ENCODE measurements around the gene CCBE1.

The CCBE1 gene

DNA sequence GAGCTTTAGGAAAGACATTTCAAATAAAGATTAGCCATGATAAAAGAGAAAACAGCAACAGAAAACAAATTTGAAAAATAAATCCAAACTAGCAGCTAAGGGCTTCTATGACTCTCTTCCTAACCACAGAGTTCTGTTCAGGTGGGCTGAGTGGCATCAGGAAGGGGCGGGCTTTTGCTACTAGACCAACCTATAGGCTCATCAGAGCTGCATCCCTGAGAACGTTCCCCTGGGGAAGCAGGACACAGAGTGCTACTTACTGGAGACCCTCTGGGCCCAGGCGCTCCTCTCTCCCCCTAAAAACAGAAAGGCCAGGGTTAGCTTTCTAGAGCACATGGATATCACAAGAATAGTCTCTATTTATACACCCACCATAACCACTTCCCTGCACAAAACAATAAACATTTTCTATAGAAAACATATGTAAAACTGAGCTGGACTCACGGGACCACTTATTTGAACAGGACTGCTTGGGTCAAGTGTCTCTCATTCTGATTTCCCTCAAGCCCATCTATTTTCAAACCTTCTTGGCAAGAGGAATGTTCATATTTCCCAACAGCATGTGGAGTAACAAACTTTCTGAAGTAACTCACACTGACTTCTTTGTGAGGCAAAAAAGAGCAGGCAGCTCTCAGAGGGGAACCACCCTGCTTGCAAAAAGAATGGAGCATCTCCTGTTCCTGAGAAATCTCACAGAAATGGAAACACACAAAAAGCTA, 259.2 kb downstream of the CCBE1 start:
- DNase-seq: no peak

DNA sequence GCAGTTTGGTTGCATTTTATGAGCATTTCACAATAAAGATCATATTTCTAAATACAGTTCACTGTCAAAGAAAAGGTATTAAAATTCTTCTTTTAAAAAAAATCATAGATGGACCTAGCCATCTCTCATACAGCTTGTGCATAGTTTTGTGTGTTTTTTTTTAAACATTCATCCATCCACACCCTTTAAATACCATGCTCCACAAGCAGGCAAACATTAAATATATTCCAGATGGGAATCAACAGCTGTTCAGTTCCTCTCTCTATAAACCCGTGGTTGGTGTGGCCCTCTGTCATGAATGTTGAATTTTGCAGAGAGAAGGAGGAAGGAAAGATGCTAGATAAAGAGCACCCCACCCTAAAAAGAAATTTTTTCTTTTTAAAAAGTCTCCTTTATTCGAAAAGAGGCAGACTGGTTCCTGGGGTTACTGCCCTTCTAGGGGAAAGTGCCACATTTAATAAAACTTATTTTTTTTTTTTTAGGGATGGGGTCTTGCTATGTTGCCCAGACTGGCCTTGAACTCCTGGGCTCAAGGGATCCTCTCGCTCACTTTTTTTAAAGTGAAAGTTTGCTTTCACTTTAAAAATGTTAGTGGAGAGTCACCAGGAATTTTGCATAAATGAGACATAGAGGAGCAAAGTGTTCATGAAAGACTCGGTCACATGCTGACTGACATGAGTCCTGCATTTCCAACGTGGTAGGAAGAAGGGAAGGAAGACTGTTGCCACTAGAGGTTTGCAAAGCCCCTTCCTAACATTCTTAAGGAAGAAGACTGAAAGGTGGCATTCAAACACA, 264.2 kb downstream of the CCBE1 start:
- no peak for DNase-seq

DNA sequence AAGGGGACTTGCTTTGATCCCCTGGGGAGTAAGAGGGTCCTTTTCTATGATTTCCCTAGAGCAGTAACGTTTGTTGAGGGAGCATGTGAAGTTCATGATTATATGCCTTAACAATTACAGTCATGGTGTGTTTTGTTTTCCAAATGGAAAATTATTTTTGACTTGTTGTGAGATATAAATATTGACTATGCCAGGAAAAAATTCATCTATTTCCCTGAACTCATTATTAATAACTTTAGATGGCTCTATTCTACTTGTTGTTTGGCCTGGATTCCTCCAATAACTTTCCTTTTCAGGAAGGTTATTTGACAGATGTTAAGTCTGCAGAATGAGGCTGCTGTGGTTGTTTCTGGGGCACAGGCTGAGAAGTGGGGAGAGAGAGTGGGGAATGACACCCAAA, 266.1 kb downstream of the CCBE1 start:
- DNase-seq: no peak

DNA sequence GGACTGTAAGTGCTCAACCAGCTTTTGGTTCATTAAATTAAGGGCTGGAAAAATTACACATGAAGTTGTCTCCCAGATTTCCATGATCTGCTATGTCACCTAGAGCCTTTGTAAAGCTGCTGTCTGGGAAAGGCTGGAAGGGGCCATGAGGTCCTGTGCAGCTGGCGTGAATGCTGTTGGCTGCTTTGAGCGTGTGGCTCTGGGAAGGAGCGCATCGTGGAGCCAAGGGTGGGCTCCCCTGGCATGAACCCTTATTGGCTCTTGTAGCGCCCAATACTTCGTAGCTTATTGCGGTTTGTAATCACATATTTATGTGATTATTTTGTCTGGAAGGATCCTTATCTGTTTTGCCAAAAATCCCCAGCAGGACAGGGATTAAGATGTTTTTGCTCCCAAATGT, 267.6 kb downstream of the CCBE1 start:
- no peak for DNase-seq

DNA sequence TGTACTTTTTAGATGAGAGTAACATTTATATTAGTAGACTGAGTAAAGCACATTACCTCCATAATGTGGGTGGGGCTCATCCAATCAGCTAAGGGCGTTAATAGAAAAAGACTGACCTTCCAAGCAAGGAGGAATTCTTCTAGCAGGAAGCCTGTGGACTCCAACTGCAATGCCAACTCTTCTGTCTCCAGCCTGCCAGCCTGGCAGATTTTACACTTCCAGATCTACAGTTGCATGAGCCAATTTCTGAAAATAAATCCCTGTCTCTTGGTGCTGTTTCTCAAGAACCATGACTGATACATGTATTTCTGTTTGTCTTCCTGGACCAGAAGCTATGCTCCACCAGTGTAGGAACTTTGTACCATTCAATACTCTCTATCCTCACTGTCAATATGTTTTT, 269.2 kb downstream of the CCBE1 start:
- no peak for DNase-seq

DNA sequence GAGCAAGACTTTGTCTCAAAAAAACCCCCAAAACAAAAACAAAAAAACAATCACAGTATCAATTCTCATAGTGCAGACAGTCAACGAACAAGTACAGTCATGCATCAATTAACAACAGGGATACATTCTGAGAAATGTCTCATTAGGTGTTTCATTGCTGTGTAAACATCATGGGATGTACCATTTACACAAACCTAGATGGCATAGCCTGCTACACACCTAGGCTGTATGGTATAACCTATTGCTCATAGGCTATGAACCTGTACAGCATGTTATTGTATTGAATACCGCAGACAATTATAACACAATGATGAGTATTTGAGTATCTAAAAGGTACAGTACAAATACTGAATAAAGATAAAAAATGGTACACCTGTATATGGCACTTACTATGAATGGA, 270.4 kb downstream of the CCBE1 start:
- DNase-seq: no peak

DNA sequence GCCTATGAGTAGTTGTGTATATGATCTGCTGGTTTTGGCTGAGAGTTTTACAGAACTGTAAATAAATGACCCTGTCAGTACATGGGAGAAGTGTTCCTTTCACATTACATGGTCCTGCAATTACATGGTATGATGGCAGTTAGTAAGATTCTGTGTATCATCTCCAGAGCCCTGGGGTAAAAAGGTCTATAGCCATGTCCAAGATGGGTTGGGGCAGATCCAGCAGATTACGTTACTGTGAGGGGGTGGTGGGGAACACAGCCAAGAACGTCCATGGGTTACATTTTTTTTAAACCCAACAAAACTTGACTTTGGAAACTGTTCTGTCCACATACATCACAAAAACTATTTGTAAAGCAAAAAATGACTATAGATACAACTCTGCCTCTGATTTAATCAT, 274.0 kb downstream of the CCBE1 start:
- no peak for DNase-seq

DNA sequence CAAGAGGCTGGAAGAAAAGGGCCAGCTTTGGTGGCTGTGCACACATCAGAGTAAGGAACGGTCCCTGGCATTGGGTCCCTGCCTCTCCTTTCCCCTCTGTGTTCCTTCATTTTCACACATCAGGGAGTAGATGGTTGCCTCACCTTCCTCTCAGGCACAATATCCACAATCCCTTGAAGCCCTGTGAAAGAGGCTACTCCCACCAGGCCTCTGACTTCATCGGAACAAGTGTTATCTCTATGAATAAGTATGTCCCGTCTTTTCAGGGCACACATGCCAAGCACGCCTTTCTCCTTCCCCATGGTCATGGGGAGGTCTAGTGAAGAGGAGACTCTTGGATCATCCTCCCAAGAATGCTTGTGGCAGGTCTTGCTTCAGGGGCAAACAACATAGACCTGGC, 277.0 kb downstream of the CCBE1 start:
- DNase-seq: no peak

DNA sequence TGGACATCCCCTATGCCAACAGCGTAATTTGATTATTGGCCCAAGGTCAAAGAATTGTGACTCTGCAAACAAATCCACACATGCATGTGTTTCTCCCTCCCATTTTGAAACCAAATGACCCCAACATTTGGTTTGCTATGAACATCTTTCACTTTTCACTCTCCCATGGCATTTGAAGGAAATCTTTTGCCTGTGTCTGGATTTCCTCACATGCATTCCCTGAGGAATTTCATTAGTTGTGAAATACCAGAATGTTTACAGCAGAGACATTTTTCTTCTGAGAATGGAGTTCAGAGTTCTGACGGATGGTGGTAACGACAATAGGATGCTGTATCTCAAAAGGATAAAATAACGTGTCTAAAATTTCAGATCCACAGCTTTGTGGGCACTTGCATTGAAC, 277.8 kb downstream of the CCBE1 start:
- no peak for DNase-seq

DNA sequence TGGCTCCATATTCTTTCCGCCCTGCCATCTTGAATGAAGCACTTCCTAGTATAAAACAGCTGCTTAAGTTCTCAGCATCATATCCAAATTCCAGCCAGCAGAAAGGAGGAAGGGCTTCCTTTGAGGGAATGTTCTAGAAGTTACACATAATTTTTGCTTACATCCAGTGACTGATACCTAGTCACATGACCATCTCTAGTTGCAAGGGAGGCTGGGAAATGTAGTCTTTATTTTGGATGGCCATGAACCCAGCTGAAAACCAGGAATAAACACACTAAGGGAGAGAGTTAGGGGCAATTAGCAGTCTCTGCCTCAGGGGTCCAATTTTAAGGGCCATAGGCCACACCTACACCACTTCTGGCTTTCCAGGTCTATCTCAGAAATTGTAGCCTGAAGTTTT, 280.4 kb downstream of the CCBE1 start:
- DNase-seq: no peak

DNA sequence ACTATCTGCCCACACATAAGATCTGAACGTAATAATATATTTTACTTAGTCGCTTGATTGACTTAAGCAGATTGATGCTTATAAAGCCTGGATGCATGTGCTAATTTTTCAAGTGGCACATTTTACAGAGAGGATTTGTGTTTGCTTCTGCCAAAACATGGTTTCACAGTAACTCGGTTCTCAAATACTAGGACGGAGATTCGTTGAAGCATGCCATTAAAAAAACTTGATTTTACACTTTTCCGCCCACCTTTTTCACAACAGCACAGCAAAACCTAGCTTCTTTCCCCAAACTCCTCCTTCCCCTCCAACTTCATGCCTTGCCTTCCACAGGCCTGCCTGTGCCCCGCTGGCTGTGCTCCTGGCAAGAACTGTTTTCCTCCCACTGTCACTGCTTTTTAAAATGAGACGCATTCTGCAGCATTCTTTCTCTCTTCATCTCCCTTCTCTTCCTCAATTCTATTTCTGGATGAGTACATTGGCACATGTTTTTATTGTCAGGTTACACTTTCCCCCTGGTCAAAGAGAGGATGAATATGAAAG, 283.0 kb downstream of the CCBE1 start:
- DNase-seq: no peak

DNA sequence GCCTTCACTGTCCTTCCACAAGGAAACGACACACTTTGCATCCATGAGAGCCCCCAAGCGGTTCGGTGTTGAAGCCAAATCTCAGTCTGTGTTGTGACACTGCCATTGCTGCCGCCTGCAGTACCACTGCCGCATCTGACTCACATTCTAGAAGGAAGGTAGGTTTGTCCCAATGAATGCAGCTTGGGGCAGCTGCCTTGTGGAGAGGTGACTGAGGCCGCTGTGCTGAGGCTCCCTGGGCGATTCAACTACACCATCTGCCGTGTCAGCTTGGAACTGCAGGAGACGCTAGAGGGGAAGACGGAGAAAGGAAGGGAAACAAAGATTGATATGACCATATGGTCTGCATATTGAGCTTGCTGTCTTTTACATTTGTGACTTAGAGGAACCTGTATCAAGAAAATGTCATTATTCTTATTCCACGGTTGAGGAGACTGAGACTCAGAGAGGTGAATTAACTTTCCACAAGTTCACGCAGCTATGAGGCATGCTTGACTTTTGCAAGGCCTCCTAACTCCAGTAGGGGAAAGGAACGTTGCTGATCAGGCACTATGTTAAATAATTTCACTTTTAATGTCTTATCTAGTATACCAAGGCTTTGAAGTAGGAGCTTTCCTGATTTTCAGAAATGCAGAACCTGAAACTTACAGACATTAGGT, 294.7 kb downstream of the CCBE1 start:
- DNase-seq: peak; percentile 59 to 70

DNA sequence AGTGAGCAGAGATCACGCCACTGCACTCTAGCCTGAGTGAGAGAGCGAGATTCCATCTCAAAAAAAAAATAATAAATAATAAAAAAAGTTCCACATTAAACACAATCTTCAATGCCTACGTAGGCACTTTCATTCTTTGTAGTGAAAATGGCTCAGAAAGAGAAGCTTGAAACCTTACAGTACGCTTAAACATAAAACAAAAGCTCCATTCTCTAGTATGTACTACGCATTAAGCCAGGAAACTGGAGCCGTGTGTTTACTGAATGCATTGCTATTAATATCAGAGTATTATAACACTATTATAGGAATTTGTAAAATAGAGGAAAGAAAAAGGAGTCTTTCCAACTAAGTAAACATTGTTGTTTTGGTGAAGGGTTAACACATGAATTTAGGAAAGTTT, 296.8 kb downstream of the CCBE1 start:
- no peak for DNase-seq

DNA sequence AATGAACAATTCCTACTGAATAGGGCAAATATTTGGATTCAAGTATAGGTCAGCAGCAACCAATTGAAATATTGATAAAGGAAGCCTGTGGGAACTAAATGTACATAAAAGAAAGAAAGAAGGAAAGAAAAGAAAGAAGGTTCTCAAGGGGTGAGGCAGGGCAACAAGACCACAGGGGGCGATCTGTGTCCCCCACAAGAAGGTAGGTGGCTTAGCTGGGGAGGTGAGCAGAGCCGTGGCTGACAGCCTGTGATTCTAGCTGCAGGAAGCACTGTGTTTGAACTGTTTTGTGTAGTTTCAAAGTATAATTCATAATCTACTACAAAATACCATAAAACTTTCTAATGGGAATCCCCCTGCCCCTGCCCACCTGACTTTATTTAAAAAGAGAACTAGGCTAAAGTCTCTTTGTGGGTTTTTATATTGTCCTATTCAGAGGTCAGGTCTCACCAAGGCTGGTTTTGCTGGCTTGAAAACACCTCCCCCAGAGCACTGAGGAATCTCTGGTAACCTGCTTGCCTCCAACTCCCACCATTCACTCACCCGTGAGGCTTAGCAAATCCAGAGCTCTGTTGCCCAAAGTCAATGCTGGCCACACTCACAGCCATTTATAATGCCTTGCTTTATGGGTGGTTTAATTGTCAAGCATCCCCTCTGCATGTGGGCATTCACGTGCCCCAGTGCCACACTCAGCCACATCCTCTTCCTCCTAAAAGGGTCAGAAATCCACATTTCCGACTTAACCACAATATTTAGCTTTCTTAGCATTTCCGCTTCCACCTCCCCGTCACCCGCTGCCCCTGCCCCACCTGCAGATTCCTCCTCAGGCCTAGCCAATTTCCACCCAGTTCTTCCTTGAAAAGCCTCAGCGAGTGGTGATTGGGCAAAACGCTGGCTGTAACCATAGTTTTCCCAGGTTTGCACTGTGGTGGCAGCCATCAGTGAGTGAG, 301.7 kb downstream of the CCBE1 start:
- no peak for DNase-seq

DNA sequence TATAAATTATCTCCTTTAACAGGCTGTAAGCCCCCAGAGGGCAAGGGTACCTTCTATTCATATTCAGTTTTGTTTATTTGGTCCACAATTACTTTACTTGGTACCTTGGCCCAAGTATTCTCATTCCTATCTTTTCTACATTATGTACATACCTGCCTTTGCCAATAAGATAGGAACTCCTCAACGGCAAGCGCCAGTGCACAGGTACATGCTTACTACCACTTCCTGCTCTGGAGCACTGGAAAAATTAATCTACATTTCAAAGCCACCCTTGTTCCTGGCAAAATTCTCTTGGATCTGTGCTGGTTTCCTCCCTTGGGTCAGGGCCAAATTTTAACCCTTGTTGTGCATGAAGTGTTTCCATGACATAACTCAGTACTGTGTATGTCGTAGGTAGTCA, 303.8 kb downstream of the CCBE1 start:
- no peak for DNase-seq

DNA sequence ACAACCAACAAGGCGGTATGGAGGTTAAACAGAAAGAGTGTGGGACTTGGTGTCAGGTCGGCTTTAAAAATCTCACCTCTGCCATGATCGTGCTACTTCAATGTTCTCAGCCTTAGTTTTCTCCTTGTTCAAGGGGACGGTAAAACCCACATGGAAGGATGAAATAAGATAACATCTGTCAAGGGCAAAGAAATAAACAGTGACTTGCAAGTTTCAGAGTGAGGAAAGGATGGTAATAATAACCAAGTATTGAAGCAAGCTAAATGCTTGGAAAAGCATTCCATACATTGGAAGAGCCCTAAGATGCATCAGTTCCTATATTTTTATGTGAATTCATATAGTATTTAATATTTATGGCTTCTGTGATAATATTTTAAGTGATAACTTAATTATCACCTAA, 308.4 kb downstream of the CCBE1 start:
- DNase-seq: no peak

DNA sequence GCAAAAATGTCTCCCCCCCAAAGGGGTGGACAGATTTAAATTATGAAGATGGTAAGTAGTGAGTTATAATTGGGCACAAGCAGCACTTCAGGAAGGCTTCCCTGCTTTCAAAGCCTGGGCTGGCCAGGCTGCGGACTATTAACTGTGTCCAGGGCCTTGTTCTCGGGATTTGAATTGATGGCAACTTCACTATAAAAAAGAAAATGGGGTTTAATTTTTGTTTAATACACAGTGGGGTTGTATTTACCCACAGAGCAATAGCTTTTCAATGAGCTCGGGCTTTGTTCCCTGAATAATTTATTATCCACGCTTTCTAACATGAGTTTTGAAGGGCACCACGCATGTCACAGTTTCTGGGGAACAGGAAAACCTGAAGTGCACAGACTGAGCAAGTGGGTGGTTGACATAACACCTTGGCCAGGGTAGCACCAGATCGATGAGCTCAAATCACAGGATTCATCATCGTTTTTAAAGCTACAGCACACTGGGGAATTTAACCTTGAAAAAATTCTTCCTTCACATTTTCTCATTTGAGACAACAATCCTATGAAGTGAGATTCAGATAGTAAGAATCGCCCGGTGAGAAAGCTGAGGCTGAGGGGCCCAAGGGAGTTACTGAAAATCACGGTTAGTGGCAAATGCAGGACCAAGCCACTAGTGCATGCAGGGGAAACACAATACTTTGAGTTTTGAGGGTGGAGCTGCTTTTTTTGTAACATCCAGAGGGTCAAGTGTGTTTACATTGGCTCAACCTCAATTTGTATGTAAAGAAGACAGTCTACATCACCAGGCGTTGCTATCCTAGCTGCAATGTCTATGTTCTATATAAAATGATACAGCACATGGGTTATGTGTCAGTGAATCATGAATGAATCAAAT, 309.3 kb downstream of the CCBE1 start:
- DNase-seq: no peak

DNA sequence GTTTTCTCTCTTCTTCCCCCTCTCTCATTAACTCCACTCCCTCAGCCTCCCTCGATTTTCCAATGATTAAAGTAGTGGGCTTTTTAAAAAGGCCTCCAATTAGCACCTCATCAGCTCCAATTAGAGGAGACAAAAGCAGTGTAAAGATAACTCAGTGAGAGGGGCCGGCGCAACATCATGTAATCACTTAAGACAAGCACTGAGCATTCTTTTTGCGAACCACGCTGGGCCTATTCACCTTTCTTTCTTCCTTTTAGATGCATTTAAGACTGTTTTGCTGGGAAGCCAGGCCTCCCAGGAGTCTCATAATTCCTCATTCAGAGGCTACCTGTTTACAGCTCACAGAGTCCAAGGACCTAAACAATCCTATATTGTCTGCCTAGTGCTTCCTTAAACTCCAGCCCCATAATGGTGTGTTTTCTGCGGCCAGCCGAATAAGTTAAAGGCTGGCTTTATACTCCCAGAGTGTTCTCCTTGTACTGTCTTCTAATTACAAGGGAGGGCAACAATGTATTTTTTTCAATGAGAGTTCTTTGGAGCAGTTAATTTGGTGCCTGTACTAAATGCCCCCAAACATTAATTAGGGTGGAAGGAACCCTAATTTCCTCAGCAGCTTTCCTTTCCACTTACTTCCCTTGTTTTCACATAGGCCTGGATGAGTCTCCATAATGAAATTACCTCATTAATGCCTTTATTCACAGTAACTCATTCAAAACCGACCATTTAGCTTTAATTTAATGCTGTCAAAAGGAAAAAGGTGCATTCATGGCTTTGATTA, 310.1 kb downstream of the CCBE1 start:
- DNase-seq: no peak

DNA sequence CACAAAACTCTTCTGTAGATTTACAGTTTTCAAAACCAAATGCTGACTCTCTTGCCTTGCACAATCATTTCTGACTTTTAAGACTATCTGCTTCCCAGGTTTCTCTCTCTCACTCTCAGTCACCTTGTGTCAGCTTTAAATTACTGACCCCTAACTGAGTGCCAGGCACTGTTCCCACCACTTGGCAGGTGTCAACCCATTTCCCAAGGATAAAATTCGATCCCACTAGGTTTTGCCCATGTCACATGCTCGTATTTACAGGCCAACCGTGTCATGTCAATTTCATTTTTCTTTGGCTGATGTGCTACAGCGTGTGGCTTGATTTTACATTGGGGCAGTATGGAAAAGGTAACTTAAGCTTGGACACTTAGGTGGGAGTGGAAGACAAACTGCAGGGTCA, 312.0 kb downstream of the CCBE1 start:
- DNase-seq: no peak

DNA sequence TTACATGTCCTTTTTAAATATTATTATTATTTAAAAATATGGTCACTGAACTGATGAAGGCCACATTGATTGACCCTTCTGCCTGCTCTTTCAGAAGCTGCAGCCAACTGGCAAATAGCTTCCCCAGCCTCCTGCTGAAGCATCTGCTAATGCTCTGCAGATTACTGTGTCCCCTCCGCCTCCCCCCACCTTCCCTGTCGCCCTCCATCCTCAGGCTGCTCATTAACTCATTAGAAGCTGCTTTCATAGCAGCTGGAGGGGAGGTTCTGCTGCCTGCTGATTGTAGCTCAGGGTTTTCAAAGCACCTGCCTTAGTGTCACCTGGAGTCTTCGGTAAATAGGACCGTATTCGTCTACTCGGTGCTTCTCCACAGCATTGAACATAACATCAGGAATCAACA, 313.4 kb downstream of the CCBE1 start:
- no peak for DNase-seq

DNA sequence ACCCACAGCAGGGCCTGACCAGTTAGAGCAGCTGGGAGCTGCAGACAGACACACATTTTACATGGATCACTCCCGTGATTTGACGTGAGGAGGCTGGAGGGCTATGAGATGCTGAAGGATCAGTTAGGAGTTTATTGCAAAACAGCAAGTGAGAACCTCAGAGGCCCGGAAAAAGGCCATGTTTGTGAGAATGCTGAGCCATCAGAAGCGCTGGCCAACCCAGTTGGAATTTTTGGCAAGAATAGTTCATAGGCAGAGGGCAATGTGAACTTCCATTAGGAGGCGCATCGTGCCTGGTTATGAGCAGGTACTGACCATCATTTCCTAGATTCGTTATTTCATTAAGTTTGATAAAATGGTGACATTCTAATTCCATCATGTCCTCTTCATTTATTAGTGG, 314.8 kb downstream of the CCBE1 start:
- no peak for DNase-seq

Data from activated CD4-positive, alpha-beta T cell treated with anti-CD3 and anti-CD28 coated beads for 4 hours (primary cell).